BLaER1 (cell line): Measurements from ENCODE around the gene DPH2.

ENCODE experiments used
- H3K27ac ChIP-seq: shearing (Covaris generic); formaldehyde crosslinking; 2 replicates; pipeline ENCODE4 v1.8.1; 2022
- H3K27me3 ChIP-seq: shearing (Covaris generic); formaldehyde crosslinking; 2 replicates; pipeline ENCODE4 v1.8.1; 2022
- H3K36me3 ChIP-seq: shearing (Covaris generic); formaldehyde crosslinking; 2 replicates; pipeline ENCODE4 v1.8.1; 2022
- H3K4me1 ChIP-seq: shearing (Covaris generic); formaldehyde crosslinking; 2 replicates; pipeline ENCODE4 v1.8.1; 2022
- H3K4me2 ChIP-seq: shearing (Covaris generic); formaldehyde crosslinking; 2 replicates; pipeline ENCODE4 v1.8.1; 2022
- H3K4me3 ChIP-seq: shearing (Covaris generic); formaldehyde crosslinking; 2 replicates; pipeline ENCODE4 v1.8.1; 2022
- H3K9ac ChIP-seq: shearing (Covaris generic); formaldehyde crosslinking; 2 replicates; pipeline ENCODE4 v1.8.1; 2022
- H3K9me3 ChIP-seq: shearing (Covaris generic); formaldehyde crosslinking; 2 replicates; pipeline ENCODE4 v1.8.1; 2022
- H4K20me1 ChIP-seq: shearing (Covaris generic); formaldehyde crosslinking; 2 replicates; pipeline ENCODE4 v1.8.1; 2022
- Cebpa-rat ChIP-seq: shearing (Covaris generic); IDR thresholded peaks from 2 replicates; pipeline ENCODE4 v1.8.1; 2022

Gene DPH2

DNA sequence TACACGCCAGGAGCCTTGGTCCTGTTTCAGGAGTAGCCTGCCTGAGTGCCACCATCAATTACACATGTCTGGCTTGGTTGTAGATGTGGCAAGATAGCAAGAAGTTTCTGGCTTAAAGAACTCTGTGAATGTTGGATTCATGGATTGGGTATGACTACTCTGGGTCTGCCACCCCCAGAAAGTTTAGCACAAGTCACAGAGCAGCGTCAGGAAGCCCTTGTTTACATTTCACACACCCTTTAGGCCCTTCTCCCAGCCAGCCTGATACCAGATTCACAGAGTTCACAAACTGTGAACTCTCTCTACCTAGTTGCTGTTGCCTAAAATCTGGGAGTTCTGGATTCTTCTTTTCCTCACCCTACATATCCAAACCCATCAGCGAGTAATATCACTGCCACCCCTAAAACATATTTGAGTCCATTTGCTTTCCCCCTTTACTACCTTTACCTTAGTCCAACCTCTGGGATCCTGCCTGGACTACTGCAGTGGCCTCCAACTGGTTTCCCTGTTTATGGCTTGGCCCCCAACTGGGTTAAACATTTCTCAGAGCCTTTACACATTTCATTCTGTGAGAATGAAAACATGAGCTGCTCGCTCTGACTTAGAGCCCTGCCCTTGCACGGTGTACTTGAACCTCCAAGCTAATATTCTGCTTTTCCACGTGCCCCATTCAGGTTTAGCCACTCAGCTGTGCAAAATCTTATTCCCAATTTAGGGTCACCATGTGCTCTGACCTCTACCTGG, 17.5 kb downstream of the DPH2 start:
- peaks cover 18% of the 10 kb centered on the region for H3K4me1 ChIP-seq
- no peak overlapping the region for H3K4me3 ChIP-seq
- H3K4me2 ChIP-seq, result no peak overlapping the region
- TF ChIP-seq Cebpa-rat, result no peak
- no peaks in the 10 kb centered on the region for H3K27me3 ChIP-seq
- no peak overlapping the region for H3K27ac ChIP-seq
- no peaks in the 10 kb centered on the region for H3K9me3 ChIP-seq
- peaks cover 27% of the 10 kb centered on the region for H4K20me1 ChIP-seq
- peaks cover 51% of the 10 kb centered on the region for H3K36me3 ChIP-seq
- H3K9ac ChIP-seq, result no peak overlapping the region

DNA sequence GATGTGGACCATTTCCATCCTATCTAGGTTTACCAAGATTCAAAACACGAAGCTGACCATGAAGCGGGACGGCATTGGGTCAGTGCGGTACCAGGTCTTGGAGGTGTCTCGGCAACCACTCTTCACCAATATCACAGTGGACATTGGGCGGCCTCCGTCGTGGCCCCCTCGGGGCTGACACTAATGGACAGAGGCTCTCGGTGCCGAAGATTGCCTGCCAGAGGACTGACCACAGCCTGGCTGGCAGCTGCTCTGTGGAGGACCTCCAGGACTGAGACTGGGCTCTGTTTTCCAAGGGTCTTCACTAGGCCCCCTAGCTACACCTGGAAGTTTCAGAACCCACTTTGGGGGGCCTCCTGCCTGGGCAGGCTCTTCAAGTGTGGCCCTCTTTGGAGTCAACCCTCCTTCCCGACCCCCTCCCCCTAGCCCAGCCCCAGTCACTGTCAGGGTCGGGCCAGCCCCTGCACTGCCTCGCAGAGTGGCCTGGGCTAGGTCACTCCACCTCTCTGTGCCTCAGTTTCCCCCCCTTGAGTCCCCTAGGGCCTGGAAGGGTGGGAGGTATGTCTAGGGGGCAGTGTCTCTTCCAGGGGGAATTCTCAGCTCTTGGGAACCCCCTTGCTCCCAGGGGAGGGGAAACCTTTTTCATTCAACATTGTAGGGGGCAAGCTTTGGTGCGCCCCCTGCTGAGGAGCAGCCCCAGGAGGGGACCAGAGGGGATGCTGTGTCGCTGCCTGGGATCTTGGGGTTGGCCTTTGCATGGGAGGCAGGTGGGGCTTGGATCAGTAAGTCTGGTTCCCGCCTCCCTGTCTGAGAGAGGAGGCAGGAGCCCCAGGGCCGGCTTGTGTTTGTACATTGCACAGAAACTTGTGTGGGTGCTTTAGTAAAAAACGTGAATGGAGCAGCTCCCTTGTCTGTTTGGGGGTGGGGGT, 20.7 kb downstream of the DPH2 start:
- Histone ChIP-seq H3K27me3 (no peaks in the 10 kb centered on the region), H3K9ac (peak overlapping the region; percentile 76; the same call in 1 of the 2 replicates), H3K4me2 (peak overlapping the region; percentile 89), H4K20me1 (no peaks in the 10 kb centered on the region), H3K4me1 (peaks cover 46% of the 10 kb centered on the region), H3K27ac (peak overlapping the region; percentile 65; the same call in 1 of the 2 replicates), H3K4me3 (peak overlapping the region; percentile 78), H3K9me3 (no peaks in the 10 kb centered on the region), H3K36me3 (peaks cover 20% of the 10 kb centered on the region)
- no peak for TF ChIP-seq Cebpa-rat

DNA sequence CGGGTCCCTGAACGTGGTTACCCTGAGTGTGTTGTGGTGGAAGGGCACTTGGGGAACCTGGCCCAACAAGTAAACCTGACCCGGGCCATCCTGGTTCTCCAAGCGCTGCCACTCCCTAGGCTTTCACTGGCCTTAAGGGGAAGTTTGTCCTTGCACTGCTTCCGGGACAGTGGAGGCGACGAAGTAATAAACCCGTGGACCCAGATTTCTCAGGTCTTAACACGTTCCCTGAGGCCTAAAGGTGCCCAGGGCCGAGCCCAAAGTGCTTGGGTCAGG, 21.3 kb downstream of the DPH2 start:
- no peaks in the 10 kb centered on the region for H3K27me3 ChIP-seq
- TF ChIP-seq Cebpa-rat, result no peak
- H3K9ac ChIP-seq, result peak overlapping the region; percentile 76
- H4K20me1 ChIP-seq, result no peaks in the 10 kb centered on the region
- H3K4me2 ChIP-seq, result peak overlapping the region; percentile 89
- H3K9me3 ChIP-seq, result no peaks in the 10 kb centered on the region
- H3K36me3 ChIP-seq, result peaks cover 14% of the 10 kb centered on the region
- H3K27ac ChIP-seq, result peak overlapping the region; percentile 65
- H3K4me1 ChIP-seq, result peaks cover 52% of the 10 kb centered on the region
- H3K4me3 ChIP-seq, result peak overlapping the region; percentile 78

DNA sequence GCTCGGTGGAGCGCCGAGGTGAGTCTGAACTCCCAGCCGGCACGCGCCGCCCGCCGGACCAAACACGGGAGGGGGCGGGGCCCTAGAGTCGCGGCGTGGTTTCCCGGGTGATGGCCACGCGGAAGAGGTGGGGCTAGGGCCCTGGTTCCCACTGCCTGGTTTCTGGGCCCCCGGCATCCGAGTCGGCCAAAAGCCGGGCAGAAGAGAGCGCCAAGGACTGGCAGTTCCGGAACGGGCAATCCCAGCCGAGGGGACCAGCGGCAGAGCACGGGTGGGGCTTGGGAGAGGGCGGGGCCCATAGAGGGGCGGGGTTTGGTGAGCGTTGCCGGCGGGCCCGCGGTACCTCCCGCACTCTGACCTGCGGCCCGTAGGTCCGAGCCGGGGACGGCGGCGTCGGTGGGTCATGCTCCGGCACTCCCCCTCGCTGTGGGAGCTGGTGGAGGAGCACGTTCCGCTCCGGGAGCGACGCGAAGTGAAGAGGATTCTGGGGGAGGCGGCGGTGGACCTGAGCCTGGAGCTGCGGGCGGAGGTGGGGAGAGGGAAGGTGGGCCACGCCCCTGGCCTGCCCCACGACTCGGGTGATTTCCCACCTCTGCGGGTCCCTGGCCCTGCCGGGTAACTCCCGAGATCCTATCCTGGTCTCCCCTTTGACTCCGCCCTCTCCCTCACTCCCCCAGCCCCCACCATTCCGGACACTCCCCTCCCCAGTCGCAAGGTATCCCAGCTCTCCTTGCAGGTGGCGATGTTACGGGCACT, 21.8 kb downstream of the DPH2 start, which contains the start of gene CCDC24:
CCDC24 (plus strand) TSS at position 124 of the 756 bp plus-strand sequence; CDS start at position 404, 280 bp downstream.
- peak within 1 kb of the TSS; percentile 65 for H3K27ac ChIP-seq
- peak within 1 kb of the TSS; percentile 78 for H3K4me3 ChIP-seq
- H3K27me3 ChIP-seq, result no peaks in the 10 kb centered on the region

DNA sequence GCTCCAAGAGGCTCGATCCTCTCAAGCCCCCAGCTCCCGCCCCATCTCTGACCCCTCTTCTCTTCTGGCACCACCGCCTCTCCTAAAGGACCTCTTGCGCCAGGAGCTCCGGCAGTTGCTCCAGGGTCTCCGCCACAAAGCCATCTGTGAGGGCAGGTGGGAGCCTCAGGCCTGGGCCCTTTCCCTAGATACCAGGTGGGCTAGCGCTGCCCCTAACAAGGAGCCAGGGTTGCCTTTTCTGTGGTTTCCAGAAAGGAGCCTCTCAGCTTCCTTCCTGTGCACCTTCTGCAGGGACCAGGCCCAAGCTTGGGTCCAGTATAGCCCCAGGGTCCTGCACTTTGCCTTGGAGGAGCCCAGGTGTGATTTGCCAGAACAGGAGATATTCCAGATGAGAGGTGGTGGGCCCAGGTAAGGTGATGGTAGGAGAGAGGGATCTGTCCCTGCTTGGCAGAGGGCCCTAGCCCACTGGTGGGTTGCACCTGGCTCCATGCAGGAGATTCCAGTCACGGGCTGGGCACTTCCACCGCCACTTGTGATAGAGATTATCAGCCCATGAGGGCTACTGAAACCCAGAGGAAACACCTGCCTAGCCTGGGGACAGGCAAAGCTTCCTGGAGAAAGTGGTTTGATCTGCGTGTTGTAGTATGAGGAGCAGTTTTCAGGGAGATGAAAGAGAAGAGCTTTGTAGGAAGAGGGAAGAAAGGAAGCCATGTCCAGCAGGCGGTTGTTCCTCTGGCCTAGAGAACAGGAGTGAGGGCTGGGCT, 22.6 kb downstream of the DPH2 start:
- Histone ChIP-seq H3K36me3 (peaks cover 2% of the 10 kb centered on the region), H3K9ac (peak overlapping the region; percentile 76)

More for the DNA sequence above, 21.8 kb downstream of the DPH2 start, which contains the start of gene CCDC24:
- Histone ChIP-seq H3K9ac (peak within 1 kb of the TSS; percentile 76), H3K4me1 (peaks cover 57% of the 10 kb centered on the region), H4K20me1 (no peaks in the 10 kb centered on the region), H3K36me3 (peaks cover 9% of the 10 kb centered on the region), H3K9me3 (no peaks in the 10 kb centered on the region), H3K4me2 (peak within 1 kb of the TSS; percentile 89)
- TF ChIP-seq Cebpa-rat, result no peak

DNA sequence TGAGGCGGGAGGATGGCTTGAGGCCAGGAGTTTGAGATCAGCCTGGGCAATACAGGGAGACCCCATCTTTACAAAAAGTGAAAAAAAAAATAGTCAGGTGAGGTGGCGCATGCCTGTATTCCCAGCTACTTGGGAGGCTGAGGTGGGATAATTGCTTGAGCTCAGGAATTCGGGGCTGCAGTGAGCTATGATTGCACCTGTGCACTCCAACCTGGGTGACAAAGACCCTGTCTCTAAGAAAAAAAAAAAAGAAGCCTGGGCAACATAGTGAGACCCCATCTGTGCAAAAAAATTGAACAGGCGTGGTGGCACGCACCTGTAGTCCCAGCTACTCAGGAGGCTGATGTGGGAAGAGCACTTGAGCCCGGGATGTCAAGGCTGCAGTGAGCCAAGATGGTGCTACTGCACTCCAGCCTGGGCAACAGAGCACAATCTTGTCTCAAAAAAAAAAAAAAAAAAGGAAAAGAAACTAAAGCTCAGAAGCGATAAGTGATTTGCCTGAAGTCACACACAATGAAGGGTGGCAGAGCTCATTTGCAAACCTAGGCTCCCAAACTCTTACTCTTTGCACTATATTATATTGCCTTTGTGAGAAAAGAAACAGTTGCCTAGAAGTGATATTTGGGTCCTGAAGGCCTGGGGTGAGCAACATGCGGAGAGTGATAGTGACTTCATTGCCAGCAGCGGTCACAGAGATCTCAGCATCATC, 23.6 kb downstream of the DPH2 start:
- H3K9ac ChIP-seq, result no peak overlapping the region
- H3K4me3 ChIP-seq, result no peak overlapping the region
- no peaks in the 10 kb centered on the region for H3K9me3 ChIP-seq
- no peak for TF ChIP-seq Cebpa-rat
- peak overlapping the region; percentile 65 for H3K27ac ChIP-seq
- H3K4me2 ChIP-seq, result peak overlapping the region; percentile 89
- H3K36me3 ChIP-seq, result no peaks in the 10 kb centered on the region
- no peaks in the 10 kb centered on the region for H3K27me3 ChIP-seq
- peaks cover 59% of the 10 kb centered on the region for H3K4me1 ChIP-seq
- H4K20me1 ChIP-seq, result no peaks in the 10 kb centered on the region

More for the DNA sequence above, 22.6 kb downstream of the DPH2 start:
- H3K4me3 ChIP-seq, result peak overlapping the region; percentile 78
- H3K27me3 ChIP-seq, result no peaks in the 10 kb centered on the region
- H3K27ac ChIP-seq, result peak overlapping the region; percentile 65
- no peaks in the 10 kb centered on the region for H4K20me1 ChIP-seq
- no peak for TF ChIP-seq Cebpa-rat
- H3K4me2 ChIP-seq, result peak overlapping the region; percentile 89
- H3K9me3 ChIP-seq, result no peaks in the 10 kb centered on the region
- peaks cover 59% of the 10 kb centered on the region for H3K4me1 ChIP-seq

DNA sequence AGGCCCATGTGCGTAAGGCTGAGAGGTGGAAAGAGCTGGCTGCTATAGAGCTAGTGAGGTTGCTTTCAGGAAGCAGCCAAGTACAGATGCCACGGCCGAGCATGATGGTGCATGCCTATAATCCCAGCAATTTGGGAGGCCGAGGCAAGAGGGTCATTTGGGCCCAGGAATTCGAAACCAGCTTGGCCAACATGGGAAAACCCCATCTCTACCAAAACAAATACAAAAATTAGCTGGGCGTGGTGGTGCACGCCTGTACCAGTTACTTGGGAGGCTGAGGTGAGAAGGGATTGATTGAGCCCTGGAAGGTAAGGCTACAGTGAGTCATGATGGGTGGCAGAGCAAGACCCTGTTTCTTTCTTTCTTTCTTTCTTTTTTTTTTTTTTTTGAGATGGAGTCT, 24.3 kb downstream of the DPH2 start:
- no peaks in the 10 kb centered on the region for H4K20me1 ChIP-seq
- no peaks in the 10 kb centered on the region for H3K9me3 ChIP-seq
- no peaks in the 10 kb centered on the region for H3K36me3 ChIP-seq
- peak overlapping the region; percentile 89; the same call in 1 of the 2 replicates for H3K4me2 ChIP-seq
- H3K4me1 ChIP-seq, result peaks cover 59% of the 10 kb centered on the region
- H3K27ac ChIP-seq, result no peak overlapping the region
- H3K9ac ChIP-seq, result no peak overlapping the region
- TF ChIP-seq Cebpa-rat, result no peak
- no peaks in the 10 kb centered on the region for H3K27me3 ChIP-seq
- H3K4me3 ChIP-seq, result no peak overlapping the region
